Activated CD8-positive, alpha-beta memory T cell treated with anti-CD3 and anti-CD28 coated beads, Interleukin-2, amount 50 U/mL, for 1 hour (primary cell): ENCODE measurements around the gene RICTOR.

Experiments used
- DNase-seq: peaks from one replicate; pipeline ENCODE4 v3.0.0-alpha.2; 2020; ENCODE audit errors: extremely low read depth

The RICTOR gene

GRCh38 chr5:38891563-38891962 lies 182.6 kb downstream of the RICTOR start:
- no peak for DNase-seq

DNA sequence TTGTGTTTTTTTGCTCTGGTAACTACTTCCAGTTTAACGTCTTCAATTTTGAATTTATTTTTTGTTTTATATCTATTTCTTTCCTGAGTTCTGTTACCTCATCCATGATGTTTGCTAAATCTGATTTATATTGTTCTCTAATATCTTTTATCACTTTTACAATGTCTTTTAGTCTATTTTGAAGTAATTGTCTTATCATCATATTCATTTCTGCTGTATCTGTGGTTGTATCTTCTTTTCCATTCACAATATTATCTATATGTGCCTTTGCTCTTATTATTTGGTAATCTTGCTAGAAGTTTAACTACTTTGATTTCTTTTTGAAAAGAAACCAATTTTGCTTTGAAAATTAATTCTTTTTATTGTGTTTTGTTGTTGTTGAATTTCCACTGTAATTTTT lies 184.8 kb downstream of the RICTOR start:
- no peak for DNase-seq

GRCh38 chr5:38888041-38888440 lies 186.2 kb downstream of the RICTOR start:
- DNase-seq = no peak
